HG03565 (cell line): ENCODE results near the gene DNAH11.
"Not testable (repeated sequence)": the region's sequence is repeated elsewhere in the genome, so short reads cannot be mapped to it uniquely, and the experiment has no call there.

Source experiments
- ATAC-seq: cut with Tn5 transposase; IDR thresholded peaks from one replicate; pipeline ENCODE4 v1.9.1; 2021; ENCODE audit warnings: mild to moderate bottlenecking, moderate library complexity; ENCODE audit not compliant: unreplicated experiment

Gene DNAH11

DNA sequence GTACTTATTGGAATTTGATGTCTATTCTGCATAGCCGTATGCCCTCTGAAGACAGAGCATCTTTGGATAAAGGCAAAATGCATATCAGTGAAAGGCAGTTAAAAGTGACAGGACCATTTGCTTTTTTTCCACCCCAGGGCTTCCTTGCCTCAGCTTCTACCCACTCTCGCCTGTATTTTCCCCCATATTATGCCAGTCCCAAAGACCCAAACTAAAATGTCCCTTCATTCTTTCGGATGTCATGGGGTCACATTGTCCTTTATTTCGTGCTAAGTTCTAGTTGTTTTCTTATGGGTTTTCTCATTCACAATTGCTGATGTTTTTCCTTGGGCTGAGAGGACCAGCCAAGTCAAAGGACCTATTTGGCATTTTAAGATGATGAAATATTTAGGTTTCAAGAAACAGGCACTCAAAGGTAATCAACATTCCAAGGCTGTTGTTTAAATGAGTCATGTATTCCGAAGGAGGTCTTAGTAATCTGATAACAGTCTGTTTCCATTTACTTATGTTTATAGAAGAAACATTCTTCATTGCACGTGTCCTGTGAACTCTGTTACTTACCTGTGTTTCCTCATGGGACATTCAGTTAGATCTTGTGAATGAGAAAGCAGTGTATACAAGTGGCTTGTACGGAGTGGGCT, 74.1 kb downstream of the DNAH11 start:
- no peak for ATAC-seq

DNA sequence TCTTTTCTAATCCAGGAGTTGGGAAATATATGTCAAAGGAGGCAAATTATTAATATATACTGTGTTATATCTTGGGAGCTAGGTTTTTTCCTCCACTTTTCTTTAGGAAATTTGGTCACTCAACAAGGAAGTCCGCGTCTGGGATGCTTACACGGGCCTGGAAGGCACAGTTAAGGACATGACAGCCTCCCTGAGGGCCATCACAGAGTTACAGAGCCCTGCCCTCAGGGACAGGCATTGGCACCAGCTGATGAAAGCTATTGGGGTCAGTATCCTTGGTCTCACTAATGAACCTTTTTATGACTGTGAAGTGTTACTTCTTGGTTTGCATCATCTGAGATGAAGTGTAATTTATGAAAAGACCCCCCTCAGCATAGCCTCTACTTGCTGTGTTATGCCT, 74.7 kb downstream of the DNAH11 start:
- no peak for ATAC-seq

DNA sequence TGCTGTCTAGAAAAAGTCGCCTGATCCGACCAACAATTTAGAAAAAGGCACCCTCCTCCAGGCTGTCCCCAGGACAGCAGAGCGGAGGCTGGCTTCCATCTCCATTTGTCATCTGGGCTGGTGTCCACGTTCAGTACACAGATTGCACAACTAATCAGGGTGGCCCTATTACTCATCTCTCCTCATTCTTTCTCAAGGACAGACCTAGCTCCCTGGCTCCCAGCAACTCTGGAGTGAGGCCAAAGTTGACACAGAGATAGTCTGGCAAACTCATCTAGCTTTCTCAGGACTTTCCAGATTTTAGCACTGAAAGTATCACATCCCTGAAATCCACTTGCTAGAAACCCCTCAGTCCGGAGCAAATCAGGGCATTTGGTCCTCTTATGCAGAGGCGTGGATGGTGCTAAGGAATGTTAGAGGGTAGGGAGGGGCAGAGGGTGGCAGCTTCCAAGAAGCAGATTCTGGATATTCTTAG, 75.1 kb downstream of the DNAH11 start:
- ATAC-seq = no peak

DNA sequence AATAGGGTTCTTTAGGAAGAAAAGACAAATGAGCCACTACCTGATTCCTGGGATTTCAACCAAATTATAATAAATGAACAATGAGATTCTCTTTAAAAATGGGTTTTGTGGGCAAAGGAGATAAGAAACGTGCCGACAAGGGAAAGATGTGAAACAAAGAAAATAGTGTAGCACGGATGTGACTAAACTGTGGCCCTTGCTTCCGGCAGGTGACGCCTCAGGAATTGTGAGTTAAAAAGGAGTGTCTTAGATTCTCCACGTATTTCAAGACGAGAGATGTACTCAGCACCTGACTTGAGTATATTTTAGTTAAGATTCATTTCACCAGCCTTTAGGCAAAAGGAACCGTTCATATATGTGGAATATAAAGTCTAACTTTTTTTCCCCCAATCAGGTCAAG, 75.9 kb downstream of the DNAH11 start:
- no peak for ATAC-seq

DNA sequence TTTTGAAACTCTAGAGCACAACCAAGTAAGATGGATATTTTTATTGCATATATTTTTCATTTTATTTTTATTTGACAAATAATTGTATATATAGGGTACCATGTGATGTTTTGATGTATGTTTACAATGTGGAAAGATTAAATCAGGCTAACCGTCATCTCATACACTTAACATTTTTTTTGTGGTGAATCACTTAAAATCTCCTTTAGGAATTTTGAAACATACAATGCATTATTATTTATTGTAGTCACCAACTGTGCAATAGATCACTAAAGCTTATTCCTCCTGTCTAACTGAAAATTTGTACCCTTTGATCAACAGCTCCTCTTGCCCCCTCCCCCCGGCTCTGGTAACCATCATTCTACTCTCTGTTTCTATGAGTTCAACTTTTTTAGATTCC, 77.2 kb downstream of the DNAH11 start:
- no peak for ATAC-seq

DNA sequence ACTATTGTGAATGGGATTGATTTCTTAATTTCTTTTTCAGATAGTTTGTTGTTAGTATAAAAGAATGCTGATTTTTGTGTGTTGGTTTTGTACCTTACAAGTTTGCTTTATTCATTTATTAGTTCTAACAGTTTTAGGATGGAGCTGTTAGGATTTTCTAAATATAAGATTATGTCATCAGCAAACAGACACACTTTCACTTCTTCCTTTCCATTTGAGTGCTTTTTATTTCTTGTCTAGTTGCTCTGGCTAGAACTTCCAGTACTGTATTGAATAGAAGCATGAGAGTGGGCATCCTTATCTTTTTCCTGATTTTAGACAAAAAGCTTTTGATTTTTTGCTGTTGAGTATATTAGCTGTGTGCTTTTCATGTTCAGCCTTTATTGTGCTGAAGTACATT, 81.5 kb downstream of the DNAH11 start:
- ATAC-seq = no peak

DNA sequence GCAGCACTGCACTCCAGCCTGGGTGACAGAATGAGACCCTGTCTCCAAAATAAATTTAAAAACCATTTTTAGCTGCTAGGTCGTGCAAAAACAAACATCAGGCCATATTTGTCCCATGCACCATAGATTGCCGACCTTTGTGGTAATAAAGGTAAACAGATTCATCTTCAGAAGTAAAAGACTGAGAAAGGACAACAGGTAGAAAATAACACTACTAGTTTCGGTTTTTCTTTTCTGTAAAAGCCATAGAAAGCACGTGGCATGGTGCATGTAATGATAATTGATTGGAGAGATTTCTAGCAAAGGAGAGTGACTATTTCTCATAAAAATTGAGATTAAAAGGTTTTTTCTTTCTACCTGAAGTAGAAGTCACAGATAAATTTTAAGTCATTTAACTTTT, 93.9 kb downstream of the DNAH11 start:
- no peak for ATAC-seq

DNA sequence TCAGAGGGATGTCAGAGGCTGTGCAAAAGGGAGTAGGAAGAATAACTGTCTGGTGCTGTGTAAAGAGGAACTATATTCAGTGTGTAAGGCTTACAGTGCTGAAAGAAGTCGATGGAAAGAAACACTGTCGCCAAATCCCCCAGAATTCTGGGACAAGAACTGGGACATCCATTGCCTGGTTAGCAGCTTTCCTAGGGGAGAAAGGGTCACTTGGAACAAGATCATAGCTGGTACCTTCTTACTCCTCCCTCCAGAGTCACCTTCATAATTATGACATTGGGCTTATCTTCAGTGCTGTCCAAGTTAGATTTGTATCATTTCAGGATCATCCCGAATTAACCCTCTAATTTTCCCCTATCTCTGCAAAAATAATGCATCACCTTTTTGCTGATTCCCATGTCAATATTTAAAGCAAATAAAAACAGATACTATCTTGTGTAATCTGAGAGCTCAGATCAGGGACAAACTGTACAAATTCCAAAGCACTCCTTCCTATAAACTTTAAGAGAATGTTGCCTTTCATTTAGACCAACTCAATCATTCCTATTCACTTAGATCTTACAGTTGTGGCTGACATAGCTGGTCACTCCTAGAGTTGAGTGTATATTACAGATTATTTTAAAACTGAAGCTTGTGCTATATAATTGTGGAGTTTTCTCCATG, 96.5 kb downstream of the DNAH11 start:
- ATAC-seq = no peak

DNA sequence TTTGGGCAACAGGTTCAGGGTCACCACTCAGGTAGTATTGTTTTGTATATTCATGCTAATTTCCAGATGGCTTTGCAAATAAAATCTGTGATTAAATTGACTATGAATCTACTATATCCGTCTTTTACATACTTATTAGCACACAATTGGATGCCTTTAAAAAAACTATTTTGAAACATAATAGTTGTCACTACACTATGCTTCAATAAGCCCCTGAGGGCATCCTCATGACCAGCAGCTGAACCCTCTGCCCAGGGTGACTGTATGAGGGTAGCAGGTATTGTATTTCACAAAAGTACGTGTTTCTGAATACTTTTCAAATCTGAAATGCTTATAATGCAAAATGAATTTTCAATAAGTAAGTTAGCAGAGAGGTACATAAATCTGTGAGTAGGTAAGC, 97.3 kb downstream of the DNAH11 start:
- no peak for ATAC-seq

DNA sequence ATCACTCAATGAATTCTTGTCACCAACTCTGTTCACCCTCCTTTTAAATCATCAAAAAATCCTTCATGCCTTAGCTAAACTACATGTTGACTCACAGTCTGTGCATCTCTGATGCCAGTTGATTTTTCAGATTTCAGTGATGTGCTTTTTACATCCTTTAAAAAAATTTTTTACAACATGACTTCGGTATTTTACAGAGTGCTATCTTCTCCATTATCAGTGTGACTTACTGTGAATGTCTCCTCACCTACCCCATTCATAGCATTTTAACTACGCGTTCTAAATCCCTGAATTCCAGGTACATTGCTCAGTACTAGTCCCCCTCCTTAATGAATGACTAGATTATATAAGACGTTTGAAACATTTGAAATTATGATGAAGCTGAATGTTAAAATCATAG, 98.7 kb downstream of the DNAH11 start:
- ATAC-seq = no peak

DNA sequence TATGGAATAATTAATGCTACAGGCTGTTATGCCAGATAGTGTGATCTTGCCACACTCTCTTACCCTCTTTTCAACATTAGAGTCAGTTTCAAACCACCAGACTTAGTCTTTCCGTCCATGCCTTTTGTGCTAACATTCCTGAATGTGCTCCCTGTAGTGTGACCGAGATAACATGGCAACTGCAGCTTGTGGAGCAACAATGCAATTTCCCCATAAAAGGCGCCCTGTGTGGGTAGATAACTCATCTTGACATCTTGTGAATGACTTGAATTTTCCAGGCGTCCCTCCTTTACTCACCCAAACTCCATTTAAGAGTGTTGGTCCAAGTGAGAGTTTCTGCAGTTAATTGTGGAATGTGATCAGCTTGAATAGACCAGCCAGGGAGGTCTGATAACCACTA, 99.6 kb downstream of the DNAH11 start:
- no peak for ATAC-seq

DNA sequence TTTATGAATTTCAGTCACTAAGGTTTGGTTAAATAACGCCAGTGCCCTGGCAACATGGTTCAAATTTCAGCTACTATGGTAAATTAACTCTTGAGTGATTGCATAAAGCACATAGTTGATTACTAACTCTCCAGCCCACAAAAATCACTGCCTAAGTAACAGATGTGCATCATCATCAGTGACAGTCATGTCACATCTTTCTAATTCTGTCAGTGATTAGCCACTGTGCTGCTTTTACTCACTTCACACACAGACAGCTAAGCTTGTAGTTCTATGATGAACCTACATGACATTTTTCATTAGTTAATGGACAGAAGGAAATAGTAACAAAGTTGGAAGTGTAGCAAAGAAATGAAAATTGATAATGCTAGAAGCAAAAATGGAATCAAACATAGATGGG, 108.9 kb downstream of the DNAH11 start:
- no peak for ATAC-seq

DNA sequence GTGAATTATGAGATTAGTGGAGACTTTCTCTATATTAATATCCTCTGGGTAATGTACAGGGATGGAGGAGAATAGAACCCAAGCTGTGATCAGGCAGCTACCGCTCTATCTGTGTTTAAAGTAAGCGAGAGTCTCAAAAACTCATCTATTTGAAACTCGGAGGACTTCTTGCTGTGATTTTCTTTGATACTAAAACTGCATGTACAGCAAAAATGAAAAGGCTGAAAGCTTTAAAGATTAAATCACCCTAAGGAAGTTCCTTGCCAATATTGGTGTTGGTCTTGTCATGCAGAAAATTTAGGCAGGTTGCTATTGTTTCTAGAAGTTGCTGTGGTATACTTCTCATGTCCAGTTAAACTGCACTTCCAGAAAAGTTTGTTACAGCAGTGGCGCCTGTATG, 110.8 kb downstream of the DNAH11 start:
- no peak for ATAC-seq

DNA sequence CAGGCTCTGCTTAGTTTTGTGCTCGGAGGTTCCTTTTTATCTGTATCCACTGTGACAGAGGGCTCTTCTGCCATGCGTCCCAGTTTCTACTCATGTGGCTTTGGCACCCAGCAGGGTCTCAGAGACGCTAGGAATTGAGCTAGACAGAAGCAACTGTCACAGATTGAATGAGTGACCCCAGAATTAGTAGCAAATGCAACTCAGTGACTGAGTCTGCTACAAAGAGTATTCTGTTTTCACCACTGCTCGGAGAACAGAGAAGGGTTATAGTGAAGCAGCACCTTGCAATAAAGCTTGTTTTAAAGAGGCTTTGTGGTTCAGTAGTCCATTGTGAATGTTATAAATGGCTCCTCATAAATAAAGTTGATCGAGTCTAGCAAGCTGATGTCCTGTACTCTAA, 113.2 kb downstream of the DNAH11 start:
- ATAC-seq = no peak

DNA sequence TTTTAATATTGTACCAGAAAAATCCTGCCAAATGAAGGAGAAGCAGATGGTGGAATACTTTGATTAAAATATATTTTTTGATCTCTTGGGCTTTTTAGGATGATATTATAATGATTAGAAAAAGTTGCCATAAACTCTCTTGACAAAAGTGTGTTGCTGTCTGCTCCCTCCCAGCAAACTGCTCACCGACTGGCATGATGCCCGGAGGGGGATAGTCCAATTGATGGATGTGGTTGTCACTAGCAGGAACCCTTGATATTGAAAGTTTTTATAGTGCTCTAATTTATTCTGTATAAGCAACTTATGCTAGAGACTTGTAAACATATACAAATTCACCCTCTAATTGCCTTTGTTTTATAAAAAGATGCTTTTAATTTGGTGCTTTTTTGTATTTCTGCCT, 114.0 kb downstream of the DNAH11 start:
- ATAC-seq = no peak

DNA sequence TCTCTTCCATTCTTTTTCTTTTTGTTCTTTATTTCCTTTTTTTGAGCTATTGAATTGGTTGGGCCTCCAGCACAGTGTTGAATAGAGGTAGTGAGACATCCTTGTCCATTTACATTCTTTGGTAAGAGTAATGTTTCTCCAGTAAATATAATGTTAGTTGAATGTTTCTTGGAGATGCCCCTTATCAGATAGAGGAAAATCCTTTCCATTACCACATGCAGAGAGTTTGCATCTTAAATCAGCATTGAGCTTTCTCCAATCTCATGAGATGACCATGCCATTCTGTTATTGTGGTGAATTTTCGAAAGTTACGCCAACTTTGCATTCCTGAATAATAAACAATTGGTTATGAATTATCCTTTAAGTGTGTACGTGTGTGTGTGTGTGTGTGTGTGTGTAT, 127.7 kb downstream of the DNAH11 start:
- no peak for ATAC-seq

DNA sequence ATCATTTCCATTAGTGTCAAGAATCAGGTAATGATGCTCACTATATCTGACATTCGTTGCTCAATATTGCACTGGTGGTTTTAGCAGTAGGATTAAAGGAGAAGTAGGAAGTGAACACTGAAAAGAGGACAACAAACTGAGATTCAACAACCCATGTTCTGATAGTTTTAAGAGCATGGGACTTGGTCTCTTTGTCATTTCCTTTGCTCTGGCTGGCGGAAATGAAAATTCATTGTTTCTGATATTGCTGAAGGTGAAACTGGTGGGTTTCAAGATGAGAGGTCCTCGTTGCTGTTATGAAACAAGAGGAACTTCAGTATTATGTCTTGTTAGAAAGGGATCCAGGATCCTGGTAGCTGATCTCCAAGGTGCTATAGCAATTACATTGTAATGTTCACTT, 129.0 kb downstream of the DNAH11 start:
- peak; percentile 87 for ATAC-seq

DNA sequence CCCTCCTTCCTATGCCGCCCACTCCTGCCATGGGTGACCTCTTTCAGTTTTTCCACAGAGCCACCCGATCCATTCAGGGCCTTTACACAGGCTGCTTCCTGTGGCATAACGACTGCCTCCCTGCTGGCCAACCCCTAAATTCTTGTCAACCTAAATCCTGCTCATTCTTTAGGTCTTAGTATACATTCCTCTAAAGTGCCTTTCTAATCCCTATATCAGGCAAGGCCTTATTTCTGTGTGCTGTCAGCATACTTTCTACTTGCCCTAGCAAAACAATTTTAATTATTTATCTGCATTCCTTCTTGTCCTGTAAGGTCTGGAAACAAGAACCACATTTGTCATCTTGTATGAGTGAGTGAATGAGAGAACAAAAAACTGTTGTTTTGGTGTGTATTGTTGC, 132.4 kb downstream of the DNAH11 start:
- ATAC-seq = no peak

DNA sequence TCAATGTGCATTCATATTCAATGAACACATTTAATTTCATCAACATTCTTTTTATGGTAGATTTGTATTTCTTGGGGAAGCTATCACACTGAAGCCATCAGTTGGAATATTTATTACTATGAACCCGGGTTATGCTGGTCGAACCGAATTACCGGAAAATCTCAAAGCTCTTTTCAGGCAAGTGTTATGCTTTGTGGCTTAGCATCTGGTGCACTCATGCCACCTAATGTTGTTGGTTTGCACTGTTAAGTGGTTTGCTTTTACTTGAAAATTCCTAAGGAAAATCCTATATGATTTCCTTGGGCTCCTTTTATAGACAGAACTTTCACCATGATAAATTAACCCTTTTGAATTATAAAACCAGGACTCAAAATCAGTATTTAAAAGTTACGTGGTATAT, 147.9 kb downstream of the DNAH11 start:
- ATAC-seq = no peak

DNA sequence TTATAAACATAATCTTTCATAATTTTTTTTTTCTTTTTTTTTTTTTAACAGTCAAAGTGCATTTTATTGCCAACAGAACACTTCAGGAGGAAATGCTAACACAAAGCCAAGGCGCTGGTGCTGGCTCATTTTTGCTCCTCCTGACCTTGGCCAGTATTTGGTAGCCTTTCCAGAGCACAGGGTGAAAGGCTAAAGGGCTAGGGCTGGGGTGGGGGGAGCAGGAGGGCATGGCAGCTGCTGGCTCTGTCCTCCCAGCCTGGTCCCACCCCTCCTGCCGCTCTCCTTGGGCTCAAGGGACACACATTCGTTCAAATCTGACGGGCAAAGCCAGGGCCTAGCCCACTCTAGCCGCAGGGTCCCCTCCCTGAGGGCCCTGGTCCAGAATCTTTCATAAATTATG, 148.3 kb downstream of the DNAH11 start:
- ATAC-seq = not testable (repeated sequence)

DNA sequence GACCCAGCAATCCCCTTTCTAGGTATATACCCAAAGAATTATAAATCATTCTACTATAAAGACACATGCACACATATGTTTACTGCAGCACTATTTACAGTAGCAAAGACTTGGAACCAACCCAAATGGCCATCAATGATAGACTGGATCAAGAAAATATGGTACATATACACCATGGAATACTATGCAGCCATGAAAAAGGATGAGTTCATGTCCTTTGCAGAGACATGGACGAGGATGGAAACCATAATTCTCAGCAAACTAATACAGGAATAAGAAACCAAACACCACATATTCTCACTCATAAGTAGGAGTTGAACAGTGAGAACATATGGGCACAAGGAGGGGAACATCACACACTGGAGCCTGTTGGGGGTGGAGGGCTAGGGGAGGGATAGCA, 157.7 kb downstream of the DNAH11 start:
- not testable (repeated sequence) for ATAC-seq

DNA sequence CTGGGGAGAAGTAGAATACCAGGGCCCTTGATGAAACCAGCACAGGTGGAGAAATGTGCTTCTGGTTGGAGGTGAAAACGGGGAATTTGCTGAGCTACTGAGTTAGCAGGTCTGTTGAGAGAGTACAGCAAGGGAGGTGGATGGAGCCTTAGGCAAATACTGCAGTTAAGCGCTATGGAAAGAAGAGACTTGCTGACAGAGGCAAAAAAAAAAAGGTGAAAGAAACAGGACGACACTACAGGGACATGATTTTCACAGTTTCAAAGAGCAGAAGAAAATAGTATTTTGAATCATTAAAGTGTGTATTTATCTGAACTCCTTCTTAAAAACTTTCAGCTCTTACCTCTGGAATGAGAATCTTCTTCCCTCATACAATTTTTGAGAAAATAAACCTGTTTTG, 159.5 kb downstream of the DNAH11 start:
- no peak for ATAC-seq

DNA sequence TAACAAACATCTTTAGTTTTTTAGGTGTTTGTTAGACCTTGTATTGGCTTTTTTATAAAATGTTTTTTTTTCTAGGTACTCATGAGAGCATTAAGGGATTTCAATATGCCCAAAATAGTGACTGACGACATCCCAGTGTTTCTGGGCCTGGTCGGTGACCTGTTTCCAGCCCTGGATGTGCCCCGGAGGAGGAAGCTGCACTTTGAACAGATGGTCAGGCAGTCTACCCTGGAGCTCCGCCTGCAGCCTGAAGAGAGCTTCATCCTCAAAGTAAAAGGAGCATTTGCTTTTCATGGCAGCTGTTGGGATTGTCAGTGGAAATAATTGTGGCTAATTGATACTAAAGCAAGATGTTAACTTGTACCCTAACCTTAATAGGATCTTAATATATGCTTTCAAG, 161.5 kb downstream of the DNAH11 start:
- no peak for ATAC-seq
